Measurements from ENCODE around the gene ZRANB3.
"Not testable (repeated sequence)": the region's sequence is repeated elsewhere in the genome, so short reads cannot be mapped to it uniquely, and the experiment has no call there.

Gene ZRANB3

DNA sequence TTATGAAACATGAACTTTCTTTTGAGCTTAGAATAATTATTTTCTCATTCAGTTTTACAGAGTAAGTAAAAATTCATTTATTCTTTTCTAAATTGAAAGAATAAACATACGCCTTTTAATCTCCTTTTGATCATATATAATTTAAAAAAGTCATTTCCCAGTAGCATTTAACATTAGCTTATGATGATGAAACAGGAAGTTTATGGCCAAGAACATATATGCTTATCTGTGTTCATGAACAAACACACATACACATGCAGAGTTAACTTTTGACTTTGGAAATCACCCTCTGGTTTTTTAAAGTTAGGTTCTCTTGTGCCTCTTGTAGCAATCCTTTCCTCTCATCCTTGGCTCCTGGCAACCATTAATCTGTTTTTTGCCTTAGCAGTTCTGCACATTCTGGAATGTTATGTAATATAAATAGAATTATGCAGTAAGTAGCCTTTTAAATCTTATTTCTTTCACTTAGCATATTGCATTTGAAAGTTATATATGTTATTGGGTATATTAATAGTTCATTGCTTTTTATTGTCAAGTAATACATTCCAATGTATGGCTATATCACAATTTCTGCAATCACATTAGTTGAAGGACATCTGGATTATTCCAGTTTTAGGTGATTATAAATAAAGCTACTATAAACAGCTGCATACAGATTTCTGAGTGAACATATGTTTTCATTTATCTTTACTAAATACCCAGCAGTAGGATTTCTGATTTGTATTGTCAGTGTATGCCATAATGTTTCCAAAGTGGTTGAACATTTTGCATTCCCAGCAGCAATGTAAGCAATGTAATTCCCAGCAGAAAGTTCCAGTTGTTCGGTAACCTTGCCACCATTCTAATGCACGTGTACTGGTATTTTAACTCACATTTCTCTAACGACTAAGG lies 210.3 kb downstream of the ZRANB3 start:
- no peak for DNase-seq

DNA sequence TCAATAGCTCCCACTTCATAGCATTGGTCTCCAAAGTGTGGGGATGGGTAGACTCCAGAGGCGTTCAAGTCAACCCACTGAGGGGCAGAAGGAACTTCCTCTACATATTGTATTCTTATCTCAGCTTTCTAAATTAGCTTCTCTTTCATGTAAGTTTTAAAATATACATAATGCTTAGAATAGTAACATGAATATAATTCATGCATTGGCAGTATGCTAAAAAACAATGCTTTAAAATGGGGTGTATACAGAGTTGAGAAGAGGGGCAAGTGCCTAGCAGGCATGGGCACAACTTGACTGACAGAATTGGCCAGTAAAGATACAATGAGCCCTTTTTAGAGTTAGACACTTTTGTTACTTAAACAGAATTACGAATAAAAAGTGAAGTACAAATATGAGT lies 212.2 kb downstream of the ZRANB3 start:
- DNase-seq, result no peak

DNA sequence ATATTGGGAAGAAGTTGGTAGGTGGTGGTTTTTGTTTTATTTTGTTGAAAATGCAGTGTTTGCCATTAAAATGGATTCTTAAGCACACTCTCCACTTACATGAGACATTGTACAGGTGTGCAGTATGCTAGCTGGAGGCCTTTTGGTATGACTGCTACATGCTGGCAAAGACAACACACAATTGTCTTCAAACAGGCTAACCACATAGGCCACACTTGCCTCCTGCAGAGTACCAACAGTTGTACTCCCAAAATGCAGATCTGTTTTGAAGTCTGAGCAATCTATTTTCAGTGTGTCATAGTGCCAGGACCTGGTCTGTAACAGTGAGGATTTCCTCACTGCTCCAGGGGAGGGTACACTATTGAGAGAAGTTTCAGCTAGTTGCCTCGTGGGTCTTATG lies 213.6 kb downstream of the ZRANB3 start:
- DNase-seq, result no peak

DNA sequence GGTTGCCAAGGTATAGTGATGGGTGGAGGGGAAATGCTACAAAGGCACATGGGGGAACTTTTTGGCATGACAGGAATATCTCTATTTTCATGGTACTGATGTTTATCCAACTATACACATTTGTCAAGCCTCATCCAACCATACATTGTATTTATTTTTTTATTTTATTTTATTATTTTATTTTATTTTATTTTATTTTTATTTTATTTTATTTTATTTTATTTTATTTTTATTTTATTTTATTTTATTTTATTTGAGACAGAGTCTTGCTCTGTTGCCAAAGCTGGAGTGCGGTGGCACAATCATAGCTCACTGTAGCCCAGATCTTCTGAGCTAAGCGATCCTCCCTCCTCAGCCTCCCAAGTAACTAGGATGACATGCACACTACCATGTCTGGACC lies 219.1 kb downstream of the ZRANB3 start:
- no peak for DNase-seq

DNA sequence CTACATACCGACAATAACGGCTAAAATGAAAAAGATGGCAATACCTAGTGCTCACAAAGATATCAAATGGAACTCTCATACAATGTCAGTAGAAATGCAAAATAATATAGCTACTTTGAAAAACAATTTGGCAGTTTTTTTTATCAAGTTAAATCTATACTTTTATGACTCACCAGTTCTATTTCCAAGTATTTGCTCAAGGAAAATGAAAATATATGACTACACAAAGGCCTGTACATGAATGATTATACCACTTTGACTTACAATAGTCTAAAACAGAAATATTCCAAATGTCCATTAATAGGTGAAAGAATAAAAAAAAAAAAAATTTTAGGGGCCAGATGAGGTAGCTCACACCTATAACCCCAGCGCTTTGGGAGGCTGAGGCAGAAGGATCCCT lies 219.8 kb downstream of the ZRANB3 start:
- no peak for DNase-seq

DNA sequence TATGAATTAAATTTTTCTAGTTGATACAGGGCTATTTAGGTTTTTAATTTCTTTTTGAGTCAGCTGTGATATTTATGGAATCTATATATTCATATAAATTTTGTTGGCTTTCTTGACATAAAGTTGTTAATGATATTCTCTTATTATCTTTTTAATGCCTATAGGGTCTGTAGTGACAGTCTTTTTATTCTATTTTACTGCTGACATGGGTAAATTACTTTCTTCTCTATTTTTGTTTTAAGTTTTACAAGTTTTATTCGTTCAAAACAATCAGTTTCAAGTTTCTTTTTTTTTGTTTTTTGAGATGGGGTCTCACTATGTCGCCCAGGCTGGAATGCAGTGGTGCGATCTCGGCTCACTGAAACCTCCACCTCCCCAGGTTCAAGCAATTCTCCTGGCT lies 226.3 kb downstream of the ZRANB3 start:
- DNase-seq, result no peak

DNA sequence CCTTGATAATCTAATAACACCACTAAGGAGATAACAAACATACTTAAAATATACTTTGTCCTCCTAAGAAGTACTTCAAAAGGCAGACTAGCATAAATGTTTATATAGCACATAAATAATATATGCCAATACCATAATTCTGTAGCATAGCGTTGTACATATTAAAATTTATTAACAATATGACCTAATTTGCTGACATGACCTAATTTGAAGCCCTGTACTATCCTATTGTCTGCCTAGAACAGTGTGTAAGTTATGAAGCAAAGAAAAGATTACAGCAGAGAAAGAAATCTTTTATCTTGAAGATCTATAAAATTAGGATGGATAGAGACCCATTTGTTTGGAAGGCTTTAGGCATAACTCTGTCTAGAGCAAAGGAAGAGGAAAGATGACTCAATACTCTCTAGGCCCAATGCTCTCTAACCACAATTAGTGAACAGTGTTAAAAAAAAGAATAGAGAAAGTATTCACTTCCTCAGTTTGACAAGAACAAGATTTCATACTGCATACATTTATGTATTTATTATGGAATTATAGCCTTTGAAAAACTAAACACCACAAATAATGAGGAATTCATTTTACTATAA lies 231.3 kb downstream of the ZRANB3 start:
- DNase-seq, result peak; percentile 34

DNA sequence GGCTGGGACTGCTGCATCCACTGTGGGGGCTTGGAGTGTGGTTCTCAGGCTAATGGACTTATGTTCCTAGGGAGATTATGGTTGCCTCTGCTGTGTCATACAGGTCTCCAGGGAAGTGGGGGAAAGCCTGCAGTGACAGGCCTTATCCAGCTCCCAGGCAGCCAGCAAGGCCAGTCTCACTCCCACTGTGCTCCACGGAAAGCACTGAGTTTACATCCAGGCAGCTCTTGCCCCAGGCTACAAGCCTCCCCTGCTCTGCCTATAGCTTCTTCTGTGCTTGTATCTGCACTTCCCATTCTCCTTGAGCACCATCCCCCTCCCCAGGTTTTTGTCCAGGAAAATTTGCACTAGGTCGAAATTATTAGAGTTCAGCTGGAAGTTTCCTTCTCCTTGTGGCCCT lies 231.9 kb downstream of the ZRANB3 start:
- peak; percentile 32 for DNase-seq

DNA sequence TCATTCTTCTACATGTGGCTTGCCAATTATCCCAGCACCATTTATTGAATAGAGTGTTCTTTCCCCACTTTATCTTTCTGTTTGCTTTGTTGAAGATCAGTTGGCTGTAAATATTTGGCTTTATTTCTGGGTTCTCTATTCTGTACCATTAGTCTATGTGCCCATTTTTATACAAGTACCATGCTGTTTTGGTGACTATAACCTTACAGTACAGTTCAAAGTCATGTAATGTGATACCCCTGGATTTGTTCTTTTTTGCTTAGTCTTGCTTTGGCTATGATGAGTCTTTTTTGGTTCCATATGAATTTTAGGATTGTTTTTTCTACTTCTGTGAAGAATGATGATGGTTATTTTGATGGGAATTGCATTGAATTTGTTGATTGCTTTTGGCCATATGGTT lies 243.9 kb downstream of the ZRANB3 start:
- not testable (repeated sequence) for DNase-seq

DNA sequence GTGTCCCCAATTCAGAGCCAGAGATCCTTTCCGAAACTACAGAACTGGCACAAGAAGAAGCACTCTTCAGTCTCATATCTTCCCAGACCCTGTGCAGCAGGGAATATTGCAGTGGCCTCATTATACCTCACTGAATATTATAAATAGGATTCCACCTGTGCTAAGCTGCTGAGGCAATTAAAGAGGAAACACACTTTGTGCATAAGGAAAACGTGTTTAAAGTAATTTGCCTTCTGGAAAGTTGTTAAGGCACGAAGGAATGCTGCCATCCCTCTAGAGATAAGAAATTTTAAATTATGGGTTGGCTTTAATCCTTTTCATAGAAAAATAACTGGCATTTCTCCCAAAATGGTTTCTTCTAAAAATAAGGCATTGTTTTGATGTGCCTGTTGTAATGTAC lies 245.6 kb downstream of the ZRANB3 start:
- no peak for DNase-seq

DNA sequence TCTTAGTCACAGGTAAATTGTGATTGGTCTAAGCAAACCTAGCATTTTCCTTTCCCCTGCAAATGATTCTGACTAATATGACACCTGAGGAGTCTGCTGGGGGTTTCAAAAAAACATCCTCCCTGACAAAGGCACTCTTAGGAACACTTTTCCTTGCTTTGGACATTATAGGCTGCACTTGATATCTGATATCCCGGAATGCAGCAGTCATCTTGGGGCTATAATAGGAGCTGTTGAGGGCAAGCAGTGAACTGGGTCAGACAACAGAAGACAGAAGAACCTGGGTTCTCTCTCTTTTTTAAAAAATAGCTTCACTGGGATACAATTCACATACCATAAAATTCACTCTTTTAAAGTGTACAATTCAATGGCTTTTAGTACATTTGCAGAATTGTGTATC lies 249.6 kb downstream of the ZRANB3 start:
- no peak for DNase-seq

DNA sequence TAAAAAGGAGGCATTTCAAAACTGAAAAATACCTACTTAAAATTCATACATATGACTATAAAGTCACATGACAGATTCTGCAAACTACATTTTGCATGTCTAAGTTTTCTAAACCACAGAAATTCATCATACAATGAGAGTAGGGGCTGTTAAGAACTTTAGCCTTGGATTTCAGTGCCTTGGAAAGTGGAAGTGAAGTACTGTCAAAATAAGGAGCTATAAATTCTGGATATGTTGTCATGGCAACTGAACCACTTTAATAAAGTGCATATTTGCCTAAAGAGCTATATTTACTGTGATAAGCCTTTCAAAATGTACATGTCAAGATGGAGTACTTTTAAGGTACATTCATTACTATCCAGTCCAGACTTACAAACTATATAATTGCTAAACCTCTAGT lies 251.8 kb downstream of the ZRANB3 start:
- no peak for DNase-seq

DNA sequence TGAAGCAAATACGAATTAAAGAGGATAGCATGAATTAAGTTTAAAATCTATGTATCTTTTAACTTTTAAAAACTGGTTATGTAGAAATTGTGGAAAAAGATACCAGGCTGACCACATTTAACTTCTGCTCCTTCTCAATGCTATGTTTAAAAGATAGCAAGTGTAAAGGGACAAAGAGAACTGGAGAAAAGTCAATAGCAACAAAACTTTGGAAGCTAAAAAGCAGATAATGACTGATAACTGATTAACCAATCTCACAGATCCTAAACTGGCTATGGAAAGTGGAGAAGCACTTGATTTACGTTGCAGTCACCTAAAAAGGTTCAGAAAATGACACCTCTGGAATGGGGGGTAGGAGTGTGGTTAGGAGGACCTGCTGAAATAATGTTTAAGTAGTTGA lies 254.5 kb downstream of the ZRANB3 start:
- DNase-seq, result no peak

DNA sequence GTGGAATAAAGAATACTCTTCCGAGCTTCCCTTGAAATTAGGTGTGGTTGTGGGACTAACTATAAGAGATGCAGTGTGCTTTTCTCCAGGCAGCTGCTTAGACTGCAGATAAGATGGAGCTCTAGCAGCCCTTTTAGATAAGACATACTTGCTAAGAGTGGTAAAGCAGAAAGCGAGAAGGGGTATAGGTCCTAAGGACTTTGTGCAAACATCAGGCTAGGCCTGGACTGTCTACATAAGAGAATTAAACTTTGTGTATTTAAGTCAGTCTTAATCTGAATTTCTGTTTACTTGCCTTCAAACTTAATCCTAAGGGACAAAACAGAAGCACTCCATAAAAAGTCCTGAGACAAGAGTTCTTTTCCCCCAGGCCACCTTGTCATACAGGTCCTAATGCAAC lies 260.0 kb downstream of the ZRANB3 start:
- DNase-seq, result no peak

DNA sequence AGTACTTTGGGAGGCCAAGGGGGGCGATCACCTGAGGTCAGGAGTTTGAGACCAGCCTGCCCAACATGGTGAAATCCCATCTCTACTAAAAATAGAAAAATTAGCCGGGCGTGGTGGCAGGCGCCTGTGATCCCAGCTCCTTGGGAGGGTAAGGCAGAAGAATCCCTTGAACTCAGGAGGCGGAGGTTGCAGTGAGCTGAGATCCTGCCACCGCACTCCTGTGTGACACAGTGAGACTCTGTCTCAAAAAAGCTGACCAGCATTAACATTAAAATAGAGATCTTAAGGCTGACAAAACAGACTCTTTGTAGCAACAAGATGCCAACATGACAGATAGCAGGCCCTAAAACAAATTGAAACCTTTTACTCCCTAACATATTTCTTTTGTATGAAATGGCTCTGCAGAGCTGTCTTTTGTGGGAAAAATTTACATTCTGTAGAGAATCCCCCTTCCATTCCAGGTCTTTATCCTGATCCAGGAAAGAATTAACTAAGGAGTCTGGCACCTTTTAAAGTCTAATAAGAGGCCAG lies 265.0 kb downstream of the ZRANB3 start:
- no peak for DNase-seq

DNA sequence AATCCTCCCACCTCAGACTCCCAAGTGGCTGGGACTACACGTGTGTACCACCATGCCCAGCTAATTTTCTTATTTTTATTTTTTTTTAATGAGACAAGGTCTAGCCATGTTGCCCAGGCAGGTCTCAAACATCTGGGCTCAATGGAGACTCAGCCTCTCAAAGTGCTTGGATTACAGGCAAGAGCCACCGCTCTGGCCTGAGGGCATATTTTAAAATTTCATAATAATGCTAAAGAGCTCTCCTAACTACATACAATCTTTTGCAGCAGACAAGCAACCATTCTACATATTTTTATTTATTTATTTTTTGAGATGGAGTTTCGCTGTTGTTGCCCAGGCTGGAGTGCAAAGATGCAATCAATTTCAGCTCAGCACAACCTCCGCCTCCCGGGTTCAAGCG lies 271.9 kb downstream of the ZRANB3 start:
- no peak for DNase-seq

DNA sequence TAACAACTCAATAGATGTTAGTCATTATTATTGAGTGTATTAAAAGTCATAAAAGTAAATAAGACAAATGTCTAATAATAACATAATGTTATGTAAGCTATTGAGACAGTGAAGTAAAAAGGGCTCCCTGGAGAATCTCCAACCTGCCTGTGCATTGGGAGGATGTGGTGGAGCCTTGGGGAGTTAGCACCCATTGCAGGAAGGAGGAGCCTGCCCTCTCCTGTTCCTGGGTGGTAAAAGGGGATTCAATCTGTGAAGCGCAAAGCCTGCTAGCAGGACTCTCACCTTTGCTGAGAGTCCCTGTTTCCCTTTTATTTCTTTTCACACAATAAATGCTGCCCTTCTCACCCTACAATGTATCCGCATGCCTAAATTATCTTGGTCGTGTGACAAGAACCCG lies 272.8 kb downstream of the ZRANB3 start:
- DNase-seq, result no peak

DNA sequence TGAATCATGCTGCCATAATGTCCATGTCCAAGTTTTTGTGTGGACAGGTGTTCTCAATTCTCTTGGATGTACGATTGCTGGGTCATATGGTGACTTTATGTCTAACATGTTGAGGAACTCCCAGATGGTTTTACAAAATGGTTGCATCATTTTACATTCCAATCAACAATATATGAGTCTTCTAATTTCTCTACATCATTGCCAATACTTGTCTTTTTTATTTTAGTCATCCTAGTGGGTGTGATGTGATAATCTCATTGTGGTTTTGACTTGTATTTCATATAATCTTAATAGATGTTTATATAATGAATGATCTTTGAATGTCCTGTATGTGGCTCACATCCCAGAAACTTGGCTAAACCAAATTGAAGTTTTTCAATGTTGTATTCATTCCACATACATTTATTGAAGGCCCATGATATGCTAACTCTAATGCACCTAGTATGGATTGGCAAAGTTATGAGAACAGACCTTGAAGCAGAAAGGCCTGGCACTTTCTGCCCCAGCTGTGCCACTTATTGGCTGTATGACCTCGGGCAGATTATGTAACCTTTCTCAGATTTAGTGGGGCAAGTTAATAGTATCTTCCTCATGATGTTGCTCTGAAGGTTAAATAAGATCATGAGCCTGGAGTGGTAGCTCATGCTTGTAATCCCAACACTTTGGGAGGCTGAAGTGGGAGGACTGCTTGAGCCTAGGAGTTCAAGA lies 273.5 kb downstream of the ZRANB3 start:
- DNase-seq, result no peak

DNA sequence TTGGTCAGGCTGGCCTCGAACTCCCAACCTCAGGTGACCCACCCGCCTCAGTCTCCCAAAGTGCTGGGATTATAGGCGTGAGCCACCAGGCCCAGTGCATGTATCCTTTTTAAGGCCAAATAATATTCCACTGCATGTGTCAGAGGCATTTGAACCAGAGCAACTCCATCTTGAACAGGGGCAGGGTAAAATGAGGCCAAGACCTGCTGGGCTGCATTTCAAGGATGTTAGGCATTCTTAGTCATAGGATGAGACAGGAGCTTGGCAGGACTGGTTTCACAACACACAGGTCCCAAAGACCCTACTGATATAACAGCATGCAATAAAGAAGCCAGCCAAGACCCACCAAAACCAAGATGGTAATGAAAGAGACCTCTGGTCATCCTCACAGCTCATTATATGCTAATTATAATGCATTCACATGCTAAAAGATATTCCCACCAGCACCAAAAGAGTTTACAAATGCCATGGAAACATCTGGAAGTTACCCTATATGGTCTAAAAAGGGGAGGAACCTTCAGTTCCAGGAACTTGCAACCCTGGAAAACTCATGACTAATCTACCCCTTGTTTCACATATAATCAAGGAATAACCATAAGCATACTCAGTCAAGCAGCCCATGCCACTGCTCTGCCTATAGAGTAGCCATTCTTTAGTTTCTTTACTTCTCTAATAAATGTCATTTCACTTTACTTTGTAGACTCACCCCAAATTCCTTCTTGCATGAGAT lies 274.3 kb downstream of the ZRANB3 start:
- no peak for DNase-seq

DNA sequence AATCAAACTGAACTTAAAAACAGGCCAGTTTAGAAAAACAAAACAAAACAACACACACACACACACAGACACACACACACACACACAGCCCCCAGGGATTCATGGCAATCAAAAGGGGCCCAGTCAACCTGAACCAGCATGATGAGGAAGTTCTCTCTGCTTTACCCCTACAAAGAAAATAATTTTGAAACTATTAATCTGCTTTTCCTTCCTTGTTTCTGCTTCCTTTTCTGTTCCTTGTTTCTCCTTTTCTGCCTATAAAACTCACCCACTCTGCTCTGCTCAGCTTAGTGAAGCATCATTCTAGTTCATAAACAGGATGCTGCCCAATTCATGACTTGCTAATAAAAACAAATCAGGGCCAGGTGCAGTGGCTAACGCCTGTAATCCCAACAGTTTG lies 275.8 kb downstream of the ZRANB3 start:
- DNase-seq, result no peak

DNA sequence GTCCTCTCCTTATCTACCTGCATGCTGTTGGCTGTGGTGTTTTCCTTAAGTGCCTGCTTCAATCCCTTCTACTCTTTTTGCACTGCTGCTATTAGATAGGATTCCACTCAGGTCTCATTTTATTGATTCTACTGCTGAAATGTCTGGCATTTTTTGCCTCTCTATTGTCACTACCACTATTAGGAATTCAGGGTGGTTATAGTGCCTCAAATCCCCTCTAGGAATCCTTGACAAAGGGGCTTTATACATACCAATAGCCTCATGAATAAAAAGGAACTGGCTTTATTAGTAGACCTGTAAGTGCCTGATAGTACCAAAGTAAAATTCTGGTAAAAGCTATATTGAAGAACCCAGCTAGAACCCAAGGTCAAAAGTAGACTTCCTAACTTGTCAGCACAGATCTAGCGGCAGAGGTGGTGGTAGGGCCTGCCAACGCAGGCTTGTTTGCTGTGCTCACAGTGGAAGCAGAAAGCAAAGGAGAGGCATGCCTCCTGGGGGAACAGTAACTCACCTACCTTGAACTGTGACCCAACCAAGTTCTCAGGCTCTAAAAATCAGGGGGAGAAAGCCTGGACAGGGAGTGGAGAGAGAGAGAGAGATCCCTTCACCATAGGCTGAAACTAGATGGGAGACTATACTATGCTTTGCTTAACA lies 278.1 kb downstream of the ZRANB3 start:
- no peak for DNase-seq

DNA sequence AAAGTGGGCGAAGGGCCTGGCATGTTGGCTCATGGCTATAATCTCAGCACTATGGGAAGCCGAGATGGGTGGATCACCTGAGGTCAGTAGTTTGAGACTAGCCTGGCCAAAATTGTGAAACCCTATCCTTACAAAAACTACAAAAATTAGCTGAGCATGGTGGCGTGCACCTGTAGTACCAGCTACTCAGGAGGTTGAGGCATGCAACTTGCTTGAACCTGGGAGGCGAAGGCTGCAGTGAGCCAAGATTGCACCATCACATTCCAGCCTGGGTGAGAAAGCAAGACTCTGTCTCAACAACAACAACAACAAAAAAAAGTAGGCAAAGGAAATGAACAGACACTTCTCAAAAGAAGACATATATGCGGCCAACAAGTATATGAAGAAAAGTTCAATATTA lies 282.4 kb downstream of the ZRANB3 start:
- no peak for DNase-seq
